GM12875 (cell line): ENCODE results near the gene NDUFA5.
"Not testable (repeated sequence)": the region's sequence is repeated elsewhere in the genome, so short reads cannot be mapped to it uniquely, and the experiment has no call there.

ENCODE experiments used
- H3K4me3 ChIP-seq: one replicate; pipeline ENCODE4 v1.5.1; 2011; ENCODE audit warnings: low read depth, low read length, control low read depth
- TF ChIP-seq, protein P1 (sequence below): IDR thresholded peaks from 2 replicates; pipeline ENCODE4 v1.5.1; 2011; ENCODE audit warnings: low read depth, mild to moderate bottlenecking, control low read depth, inconsistent platforms, low read length, moderate library complexity, borderline replicate concordance; ENCODE audit not compliant: insufficient read depth

NDUFA5 gene

GRCh38 chr7:123538897-123539296 is 18.7 kb downstream of the NDUFA5 start:
- TF ChIP-seq, protein P1, sequence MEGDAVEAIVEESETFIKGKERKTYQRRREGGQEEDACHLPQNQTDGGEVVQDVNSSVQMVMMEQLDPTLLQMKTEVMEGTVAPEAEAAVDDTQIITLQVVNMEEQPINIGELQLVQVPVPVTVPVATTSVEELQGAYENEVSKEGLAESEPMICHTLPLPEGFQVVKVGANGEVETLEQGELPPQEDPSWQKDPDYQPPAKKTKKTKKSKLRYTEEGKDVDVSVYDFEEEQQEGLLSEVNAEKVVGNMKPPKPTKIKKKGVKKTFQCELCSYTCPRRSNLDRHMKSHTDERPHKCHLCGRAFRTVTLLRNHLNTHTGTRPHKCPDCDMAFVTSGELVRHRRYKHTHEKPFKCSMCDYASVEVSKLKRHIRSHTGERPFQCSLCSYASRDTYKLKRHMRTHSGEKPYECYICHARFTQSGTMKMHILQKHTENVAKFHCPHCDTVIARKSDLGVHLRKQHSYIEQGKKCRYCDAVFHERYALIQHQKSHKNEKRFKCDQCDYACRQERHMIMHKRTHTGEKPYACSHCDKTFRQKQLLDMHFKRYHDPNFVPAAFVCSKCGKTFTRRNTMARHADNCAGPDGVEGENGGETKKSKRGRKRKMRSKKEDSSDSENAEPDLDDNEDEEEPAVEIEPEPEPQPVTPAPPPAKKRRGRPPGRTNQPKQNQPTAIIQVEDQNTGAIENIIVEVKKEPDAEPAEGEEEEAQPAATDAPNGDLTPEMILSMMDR: no peak

GRCh38 chr7:123538189-123538714 is 19.4 kb downstream of the NDUFA5 start:
- TF ChIP-seq, protein P1: no peak
- H3K4me3 ChIP-seq: no peak overlapping the region

More at GRCh38 chr7:123538897-123539296, 18.7 kb downstream of the NDUFA5 start:
- H3K4me3 ChIP-seq: no peak overlapping the region

DNA sequence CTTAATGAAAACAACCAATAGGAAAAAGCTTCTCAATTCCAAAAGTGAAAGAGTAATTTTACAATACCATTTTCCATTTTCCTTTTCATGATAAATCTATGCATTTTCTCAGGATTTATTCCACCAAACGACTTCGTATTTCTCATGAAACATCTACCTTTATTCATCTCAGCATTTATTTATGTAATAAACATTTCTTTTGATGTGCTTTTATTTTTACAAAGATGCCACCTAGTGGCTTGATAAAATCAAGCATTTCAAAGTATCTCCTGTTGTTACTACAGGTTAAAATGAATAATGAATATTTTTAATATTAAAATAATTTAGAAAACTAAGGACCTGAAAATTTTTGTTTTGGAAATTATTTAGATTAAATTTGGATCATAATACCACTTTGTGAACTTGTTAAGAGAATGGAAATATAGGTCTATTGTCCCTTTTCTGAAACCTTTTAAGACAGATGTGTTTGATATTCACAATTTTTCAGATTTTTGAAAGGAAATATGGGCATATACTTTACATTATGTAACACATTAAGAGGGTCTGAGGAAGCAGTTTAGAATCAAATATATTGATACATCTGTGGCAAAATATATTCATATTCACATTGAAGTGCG is 20.5 kb downstream of the NDUFA5 start:
- TF ChIP-seq, protein P1: no peak
- H3K4me3 ChIP-seq: no peak overlapping the region

- TF ChIP-seq, protein P1: no peak
- H3K4me3 ChIP-seq: no peak overlapping the region
These were observed 22.1 kb downstream of the NDUFA5 start for GRCh38 chr7:123535517-123535916.

GRCh38 chr7:123534383-123535260 is 23.0 kb downstream of the NDUFA5 start, which contains the start of gene IQUB:
Gene IQUB, minus strand, starts transcription at chr7:123534595. Its CDS starts 22,255 bp downstream, at chr7:123512340.
- H3K4me3 ChIP-seq: peak within 1 kb of the TSS; percentile 69
- TF ChIP-seq, protein P1: no peak

- TF ChIP-seq, protein P1: no peak
- H3K4me3 ChIP-seq: peak overlapping the region; percentile 54
These were observed 23.7 kb downstream of the NDUFA5 start for GRCh38 chr7:123533929-123534382.

- no peak overlapping the region for H3K4me3 ChIP-seq
- TF ChIP-seq, protein P1: no peak
These were observed 24.1 kb downstream of the NDUFA5 start for GRCh38 chr7:123533553-123533917.

- not testable (repeated sequence) for H3K4me3 ChIP-seq
These were observed 24.6 kb downstream of the NDUFA5 start for GRCh38 chr7:123532788-123533552.

GRCh38 chr7:123532343-123532742 is 25.3 kb downstream of the NDUFA5 start:
- H3K4me3 ChIP-seq: not testable (repeated sequence)

DNA sequence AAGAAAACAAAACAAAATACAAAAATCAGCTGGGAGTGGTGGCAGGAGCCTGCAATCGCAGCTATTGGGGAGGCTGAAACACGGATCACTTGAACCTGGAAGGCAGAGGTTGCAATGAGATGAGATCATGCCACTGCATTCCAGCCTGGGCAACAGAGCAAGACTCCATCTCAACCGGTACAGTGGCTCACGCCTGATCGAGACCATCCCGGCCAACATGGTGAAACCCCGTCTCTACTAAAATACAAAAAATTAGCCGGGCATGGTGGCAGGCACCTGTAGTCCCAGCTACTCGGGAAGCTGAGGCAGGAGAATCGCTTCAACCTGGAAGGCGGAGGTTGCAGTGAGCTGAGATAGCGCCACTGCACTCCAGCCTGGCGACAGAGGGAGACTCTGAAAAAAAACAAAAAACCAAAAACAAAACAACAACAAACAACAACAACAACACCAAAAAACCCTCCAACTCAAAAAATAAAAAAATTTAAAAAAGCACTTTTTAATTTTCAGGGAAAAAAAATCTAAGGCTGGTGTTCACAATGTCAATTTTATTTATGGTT is 27.5 kb downstream of the NDUFA5 start:
- not testable (repeated sequence) for H3K4me3 ChIP-seq
